ENCODE measurements around the gene MAP2. TPM values are rescaled to one million over a fixed set of nuclear protein-coding genes. Genes with fewer than 3 reads are reported as not detected.

The MAP2 gene
- total and polyA plus RNA-seq, 2 donors from 2014 or later: 3.6 to 11.4 TPM

DNA sequence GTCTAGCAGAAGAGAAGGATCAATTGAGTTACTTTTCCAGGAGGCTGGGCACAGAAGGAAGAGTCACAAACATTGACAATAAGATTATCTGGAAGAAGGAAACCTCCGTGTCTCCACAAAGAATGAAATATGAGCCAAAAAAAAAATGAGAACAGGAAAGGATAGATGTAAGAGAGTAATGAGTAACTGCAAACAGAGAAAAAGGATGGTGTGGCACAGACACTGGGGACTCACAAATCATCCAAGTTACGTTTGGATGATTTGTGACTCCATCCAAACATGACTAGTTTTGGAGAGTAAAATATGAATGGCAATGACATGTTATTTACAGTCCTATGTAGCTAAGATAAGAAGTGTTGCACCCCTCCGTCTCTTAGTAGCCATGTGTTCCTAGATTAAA lies 42.8 kb upstream of the MAP2 start:
- FAIRE-seq (no peak), DNase-seq (no peak)
- TF ChIP-seq, protein P1, sequence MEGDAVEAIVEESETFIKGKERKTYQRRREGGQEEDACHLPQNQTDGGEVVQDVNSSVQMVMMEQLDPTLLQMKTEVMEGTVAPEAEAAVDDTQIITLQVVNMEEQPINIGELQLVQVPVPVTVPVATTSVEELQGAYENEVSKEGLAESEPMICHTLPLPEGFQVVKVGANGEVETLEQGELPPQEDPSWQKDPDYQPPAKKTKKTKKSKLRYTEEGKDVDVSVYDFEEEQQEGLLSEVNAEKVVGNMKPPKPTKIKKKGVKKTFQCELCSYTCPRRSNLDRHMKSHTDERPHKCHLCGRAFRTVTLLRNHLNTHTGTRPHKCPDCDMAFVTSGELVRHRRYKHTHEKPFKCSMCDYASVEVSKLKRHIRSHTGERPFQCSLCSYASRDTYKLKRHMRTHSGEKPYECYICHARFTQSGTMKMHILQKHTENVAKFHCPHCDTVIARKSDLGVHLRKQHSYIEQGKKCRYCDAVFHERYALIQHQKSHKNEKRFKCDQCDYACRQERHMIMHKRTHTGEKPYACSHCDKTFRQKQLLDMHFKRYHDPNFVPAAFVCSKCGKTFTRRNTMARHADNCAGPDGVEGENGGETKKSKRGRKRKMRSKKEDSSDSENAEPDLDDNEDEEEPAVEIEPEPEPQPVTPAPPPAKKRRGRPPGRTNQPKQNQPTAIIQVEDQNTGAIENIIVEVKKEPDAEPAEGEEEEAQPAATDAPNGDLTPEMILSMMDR (IDR thresholded peaks at IDR 0.05; ENCODE audit: borderline replicate concordance, extremely low read depth, insufficient read depth): no peak
- H3K36me3 ChIP-seq (ENCODE audit: control insufficient read depth in 2 of 3, insufficient read depth in 3 of 3, low read length in 3 of 3): no peaks in the 10 kb centered on the region
- no peaks in the 10 kb centered on the region for H3K27me3 ChIP-seq (ENCODE audit: control insufficient read depth, insufficient read depth, low read length)
- intact Hi-C loops (cut with DNase I): no loop called here
- H3K9ac ChIP-seq (ENCODE audit: low read length in 3 of 3): no peak overlapping the region
- no peaks in the 10 kb centered on the region for H3K4me1 ChIP-seq (ENCODE audit: control insufficient read depth in 2 of 3, insufficient read depth in 2 of 3, low read depth in 1 of 3, low read length in 3 of 3)
- no peak overlapping the region for H3K4me3 ChIP-seq (ENCODE audit: low read length in 3 of 3)
- H3K27ac ChIP-seq (ENCODE audit: low read depth in 2 of 2, low read length in 2 of 2): no peak overlapping the region
- no peaks in the 10 kb centered on the region for H3K9me3 ChIP-seq (ENCODE audit: control insufficient read depth in 2 of 3, insufficient read depth in 1 of 3, low read length in 3 of 3)

DNA sequence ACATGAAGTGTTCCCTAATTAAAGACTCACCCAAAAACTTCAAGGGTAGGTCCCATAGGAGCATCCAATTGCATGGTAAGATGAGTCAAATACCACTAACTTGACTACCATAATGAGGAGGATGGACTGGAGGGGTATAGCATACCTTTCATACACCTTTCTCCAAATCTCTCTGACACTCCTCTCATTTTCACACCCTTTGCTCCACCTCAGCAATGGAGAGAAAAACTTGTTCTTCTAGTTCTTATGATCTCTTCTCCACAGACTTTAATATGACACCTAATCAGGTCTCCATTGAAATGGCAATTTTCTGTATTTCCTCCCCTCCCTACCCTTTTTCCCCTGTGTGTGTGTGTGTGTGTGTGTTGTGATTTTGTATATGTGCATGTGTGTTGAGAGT lies 41.1 kb upstream of the MAP2 start:
- TF ChIP-seq, protein P1 (IDR thresholded peaks at IDR 0.05; ENCODE audit: borderline replicate concordance, extremely low read depth, insufficient read depth): no peak
- H3K27ac ChIP-seq (ENCODE audit: low read depth in 2 of 2, low read length in 2 of 2): no peak overlapping the region
- H3K4me3 ChIP-seq (ENCODE audit: low read length in 3 of 3): no peak overlapping the region
- no peaks in the 10 kb centered on the region for H3K4me1 ChIP-seq (ENCODE audit: control insufficient read depth in 2 of 3, insufficient read depth in 2 of 3, low read depth in 1 of 3, low read length in 3 of 3)
- DNase-seq (no peak), FAIRE-seq (no peak)
- intact Hi-C loops (cut with DNase I): no loop called here
- H3K9me3 ChIP-seq (ENCODE audit: control insufficient read depth in 2 of 3, insufficient read depth in 1 of 3, low read length in 3 of 3): no peaks in the 10 kb centered on the region
- no peaks in the 10 kb centered on the region for H3K36me3 ChIP-seq (ENCODE audit: control insufficient read depth in 2 of 3, insufficient read depth in 3 of 3, low read length in 3 of 3)
- H3K27me3 ChIP-seq (ENCODE audit: control insufficient read depth, insufficient read depth, low read length): no peaks in the 10 kb centered on the region
- no peak overlapping the region for H3K9ac ChIP-seq (ENCODE audit: low read length in 3 of 3)

DNA sequence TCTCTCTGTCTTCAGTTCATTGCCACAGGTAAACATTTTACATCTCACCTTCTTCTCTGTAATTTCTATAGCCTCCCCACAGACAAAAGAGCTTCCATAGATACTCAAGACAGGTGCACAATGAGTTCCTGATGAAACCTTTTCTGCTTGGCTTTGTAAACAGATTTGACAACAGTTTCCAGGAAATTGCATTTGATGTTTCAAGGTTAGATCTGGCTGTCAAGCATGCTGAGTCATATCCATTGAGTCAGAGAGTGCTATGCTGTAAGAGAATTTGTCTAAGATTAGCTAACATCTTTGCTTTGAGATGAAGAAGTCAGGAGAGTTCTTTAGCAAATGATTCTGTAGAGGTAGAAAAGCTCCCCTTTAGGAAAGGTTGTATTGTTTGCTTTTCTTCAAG lies 40.6 kb upstream of the MAP2 start:
- intact Hi-C loops (cut with DNase I): no loop called here
- no peaks in the 10 kb centered on the region for H3K36me3 ChIP-seq (ENCODE audit: control insufficient read depth in 2 of 3, insufficient read depth in 3 of 3, low read length in 3 of 3)
- H3K9me3 ChIP-seq (ENCODE audit: control insufficient read depth in 2 of 3, insufficient read depth in 1 of 3, low read length in 3 of 3): no peaks in the 10 kb centered on the region
- TF ChIP-seq, protein P1 (IDR thresholded peaks at IDR 0.05; ENCODE audit: borderline replicate concordance, extremely low read depth, insufficient read depth): no peak
- no peaks in the 10 kb centered on the region for H3K4me1 ChIP-seq (ENCODE audit: control insufficient read depth in 2 of 3, insufficient read depth in 2 of 3, low read depth in 1 of 3, low read length in 3 of 3)
- no peak overlapping the region for H3K4me3 ChIP-seq (ENCODE audit: low read length in 3 of 3)
- no peak for DNase-seq
- no peak for FAIRE-seq
- H3K27me3 ChIP-seq (ENCODE audit: control insufficient read depth, insufficient read depth, low read length): no peaks in the 10 kb centered on the region
- H3K9ac ChIP-seq (ENCODE audit: low read length in 3 of 3): no peak overlapping the region
- no peak overlapping the region for H3K27ac ChIP-seq (ENCODE audit: low read depth in 2 of 2, low read length in 2 of 2)

DNA sequence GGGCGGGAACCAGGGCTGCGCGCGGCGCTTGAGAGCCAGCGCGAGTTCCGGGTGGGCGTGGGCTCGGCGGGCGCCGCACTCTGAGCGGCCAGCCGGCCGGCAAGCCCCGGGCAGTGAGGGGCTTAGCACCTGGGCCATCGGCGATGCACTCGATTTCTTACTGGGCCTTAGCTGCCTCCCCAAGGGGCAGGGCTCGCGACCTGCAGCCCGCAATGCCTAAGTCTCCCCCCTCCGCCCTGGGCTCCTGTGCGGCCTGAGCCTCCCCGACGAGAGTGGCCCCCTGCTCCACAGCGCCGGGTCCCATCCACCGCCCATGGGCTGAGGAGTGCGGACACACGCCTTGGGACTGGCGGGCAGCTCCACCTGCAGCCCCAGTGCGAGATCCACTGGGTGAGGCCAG lies 36.5 kb upstream of the MAP2 start:
- Histone ChIP-seq H3K4me3 (ENCODE audit: low read length in 3 of 3) (no peak overlapping the region), H3K27ac (ENCODE audit: low read depth in 2 of 2, low read length in 2 of 2) (no peak overlapping the region), H3K36me3 (ENCODE audit: control insufficient read depth in 2 of 3, insufficient read depth in 3 of 3, low read length in 3 of 3) (no peaks in the 10 kb centered on the region), H3K9ac (ENCODE audit: low read length in 3 of 3) (no peak overlapping the region), H3K4me1 (ENCODE audit: control insufficient read depth in 2 of 3, insufficient read depth in 2 of 3, low read depth in 1 of 3, low read length in 3 of 3) (no peaks in the 10 kb centered on the region), H3K27me3 (ENCODE audit: control insufficient read depth, insufficient read depth, low read length) (no peaks in the 10 kb centered on the region), H3K9me3 (ENCODE audit: control insufficient read depth in 2 of 3, insufficient read depth in 1 of 3, low read length in 3 of 3) (no peaks in the 10 kb centered on the region)
- intact Hi-C loops (cut with DNase I): no loop called here
- TF ChIP-seq, protein P1 (IDR thresholded peaks at IDR 0.05; ENCODE audit: borderline replicate concordance, extremely low read depth, insufficient read depth): no peak
- no peak for FAIRE-seq
- DNase-seq: peak in 1 of 5 donors; percentile 56
